ENCODE results near the gene DIMT1.

Gene DIMT1

GRCh38 chr5:62385131-62385530, 18.6 kb downstream of the DIMT1 start:
- no peak for TF ChIP-seq CTCF (IDR thresholded peaks at IDR 0.05)

- TF ChIP-seq CTCF (IDR thresholded peaks at IDR 0.05) = no peak
These were observed 27.6 kb downstream of the DIMT1 start for GRCh38 chr5:62376064-62376463.

GRCh38 chr5:62375627-62376026, 28.1 kb downstream of the DIMT1 start:
- TF ChIP-seq CTCF (IDR thresholded peaks at IDR 0.05) = no peak

- no peak for TF ChIP-seq CTCF (IDR thresholded peaks at IDR 0.05)
These were observed 29.6 kb downstream of the DIMT1 start for GRCh38 chr5:62374090-62374489.

GRCh38 chr5:62373382-62373781, 30.3 kb downstream of the DIMT1 start:
- TF ChIP-seq CTCF (IDR thresholded peaks at IDR 0.05) = no peak

GRCh38 chr5:62372600-62372999, 31.1 kb downstream of the DIMT1 start:
- no peak for TF ChIP-seq CTCF (IDR thresholded peaks at IDR 0.05)

GRCh38 chr5:62371409-62371808, 32.3 kb downstream of the DIMT1 start:
- TF ChIP-seq CTCF (IDR thresholded peaks at IDR 0.05) = no peak

- no peak for TF ChIP-seq CTCF (IDR thresholded peaks at IDR 0.05)
These were observed 34.7 kb downstream of the DIMT1 start for GRCh38 chr5:62369039-62369438.

All from LNCAP (cell line).